GM18505 (cell line): ENCODE results near the gene RNF121.

Experiments used
- ATAC-seq: cut with Tn5 transposase; IDR thresholded peaks from one replicate; pipeline ENCODE4 v1.9.1; 2021; ENCODE audit not compliant: unreplicated experiment
- POLR2A ChIP-seq: IDR thresholded peaks from 4 replicates; pipeline ENCODE4 v1.6.1; 2011; ENCODE audit warnings: borderline replicate concordance; ENCODE audit not compliant: insufficient read depth, insufficient read length; ENCODE audit errors: extremely low read depth

The RNF121 gene

DNA sequence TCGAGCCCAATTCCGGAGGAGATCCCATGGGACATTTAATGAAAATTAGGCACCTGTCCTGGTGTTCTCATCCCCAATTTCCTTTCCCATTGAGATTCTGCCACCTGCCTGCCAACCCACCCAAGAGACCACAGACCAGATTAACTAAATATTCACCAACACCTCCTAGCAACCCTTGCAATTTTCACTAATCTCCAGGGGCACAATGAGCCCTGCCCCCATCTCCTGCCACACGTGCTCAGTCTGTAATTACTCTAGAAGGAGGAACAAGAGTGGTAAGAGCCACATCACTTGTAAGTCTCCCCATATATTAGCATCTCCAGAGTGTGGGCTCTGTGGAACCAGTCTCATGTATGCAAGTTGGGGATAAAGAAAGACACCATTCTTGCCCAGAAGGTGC is 107.8 kb downstream of the RNF121 start:
- no peak for TF ChIP-seq POLR2A
- ATAC-seq = no peak

GRCh38 chr11:72037554-72038311 is 108.9 kb downstream of the RNF121 start:
- no peak for ATAC-seq
- no peak for TF ChIP-seq POLR2A

DNA sequence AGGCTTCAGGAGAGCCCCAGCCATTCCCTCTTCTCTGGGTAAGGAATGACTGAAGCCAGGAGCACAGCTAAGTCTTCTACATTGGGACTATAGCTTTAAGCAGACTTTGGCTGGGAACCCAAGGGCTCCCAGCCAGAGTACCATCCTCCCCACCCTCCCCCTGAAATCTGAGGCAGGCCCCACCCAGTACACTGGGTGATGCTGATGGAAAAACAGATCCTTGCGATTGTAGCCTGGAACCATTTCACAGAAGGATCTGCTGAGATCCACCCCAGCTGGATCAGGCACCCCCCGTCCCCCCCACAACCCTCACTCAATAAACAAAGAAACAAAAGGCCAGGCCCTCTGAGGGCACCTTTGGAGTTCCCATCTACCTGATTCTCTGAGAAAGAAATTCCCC is 109.6 kb downstream of the RNF121 start:
- no peak for TF ChIP-seq POLR2A
- no peak for ATAC-seq

DNA sequence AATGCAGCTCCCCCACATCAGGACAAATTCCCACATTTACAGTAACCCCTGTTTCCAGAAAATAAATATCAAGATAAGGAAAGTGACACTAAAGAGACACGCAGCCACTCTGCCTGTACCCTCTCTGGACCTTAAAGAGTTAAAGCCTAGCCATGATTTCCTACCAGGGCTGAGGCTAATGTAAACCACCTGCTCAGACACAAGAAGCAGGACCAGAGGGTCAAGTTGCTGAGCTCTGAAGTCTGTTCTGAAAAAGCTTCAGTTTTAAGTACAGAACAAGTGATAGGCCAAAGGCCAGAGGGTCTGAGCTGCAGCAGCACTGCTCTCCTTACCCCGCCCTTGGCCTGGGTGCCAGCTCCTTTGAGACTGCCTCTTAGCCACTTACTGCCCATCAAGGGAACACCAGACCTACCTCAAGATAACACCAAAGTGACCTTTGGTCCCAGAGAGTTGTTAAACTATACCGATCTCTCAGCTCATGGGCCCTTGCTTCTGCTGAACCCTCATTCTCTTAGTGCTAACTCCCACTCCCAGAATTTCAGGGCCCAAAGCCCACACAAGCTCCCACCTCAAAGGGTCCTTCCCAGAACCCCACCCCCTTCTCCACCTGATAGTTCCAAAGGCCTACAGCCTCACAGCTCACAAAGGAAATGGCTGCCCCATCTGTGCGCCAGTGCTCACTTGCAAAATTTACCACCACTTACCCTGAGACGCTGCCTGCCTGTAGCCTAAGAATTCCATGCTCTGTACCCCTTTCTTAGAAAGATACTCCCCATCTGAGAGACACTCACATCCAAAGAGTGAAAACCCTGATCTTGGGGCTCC is 110.4 kb downstream of the RNF121 start:
- no peak for TF ChIP-seq POLR2A
- no peak for ATAC-seq

- TF ChIP-seq POLR2A = no peak
- no peak for ATAC-seq
Observed at GRCh38 chr11:72039856-72040401, 111.1 kb downstream of the RNF121 start.

GRCh38 chr11:72040491-72041363 is 111.9 kb downstream of the RNF121 start:
- TF ChIP-seq POLR2A = peak; percentile 46
- ATAC-seq = no peak

GRCh38 chr11:72041364-72042063 is 112.7 kb downstream of the RNF121 start:
- peak; percentile 53 for TF ChIP-seq POLR2A
- no peak for ATAC-seq

- no peak for TF ChIP-seq POLR2A
- no peak for ATAC-seq
Observed at GRCh38 chr11:72042064-72042745, 113.4 kb downstream of the RNF121 start.

- TF ChIP-seq POLR2A = no peak
- ATAC-seq = no peak
Observed at GRCh38 chr11:72045849-72046248, 117.0 kb downstream of the RNF121 start.
